SU-DHL-6 (cell line): ENCODE measurements around the gene TPMT.

Experiments
- CTCF ChIP-seq: fragments of 200-600 bp; sonication (generic); IDR thresholded peaks from one replicate; pipeline ENCODE4 v1.5.1; 2017; ENCODE audit warnings: antibody characterized with exemption, mild to moderate bottlenecking, low read length, moderate library complexity; ENCODE audit not compliant: insufficient read depth, poor library complexity, severe bottlenecking
- EZH2phosphoT487 ChIP-seq: fragments of 200-600 bp; sonication (generic), shearing (Covaris generic); conservative IDR thresholded peaks from 2 replicates; pipeline ENCODE4 v1.6.1; 2018; ENCODE audit warnings: mild to moderate bottlenecking, antibody characterized with exemption, low read length, moderate library complexity, mixed read lengths

- TF ChIP-seq CTCF: no peak
- no peak for TF ChIP-seq EZH2phosphoT487
These were observed 39.5 kb downstream of the TPMT start for GRCh38 chr6:18115356-18115755.
